Sigmoid colon (tissue), 3 donors: ENCODE results near the gene LY86.

Source experiments
- POLR2A ChIP-seq, 2 donors: fragments of 450-650 bp; IDR thresholded peaks; one replicate each; pipeline ENCODE4 v1.6.1; 2016; ENCODE audit warnings: antibody characterized with exemption in 2 of 2, mild to moderate bottlenecking in 2 of 2, moderate library complexity in 2 of 2
- TF ChIP-seq, protein P1 (sequence below), 4 experiments: fragments of 450-650 bp in 3 of 4; fragments of 200-600 bp in 1 of 4; IDR thresholded peaks; one replicate each; pipeline ENCODE4 v1.5.1; 2016 to 2019; ENCODE audit warnings: antibody characterized with exemption in 4 of 4, mild to moderate bottlenecking in 3 of 4, moderate library complexity in 2 of 4

DNA sequence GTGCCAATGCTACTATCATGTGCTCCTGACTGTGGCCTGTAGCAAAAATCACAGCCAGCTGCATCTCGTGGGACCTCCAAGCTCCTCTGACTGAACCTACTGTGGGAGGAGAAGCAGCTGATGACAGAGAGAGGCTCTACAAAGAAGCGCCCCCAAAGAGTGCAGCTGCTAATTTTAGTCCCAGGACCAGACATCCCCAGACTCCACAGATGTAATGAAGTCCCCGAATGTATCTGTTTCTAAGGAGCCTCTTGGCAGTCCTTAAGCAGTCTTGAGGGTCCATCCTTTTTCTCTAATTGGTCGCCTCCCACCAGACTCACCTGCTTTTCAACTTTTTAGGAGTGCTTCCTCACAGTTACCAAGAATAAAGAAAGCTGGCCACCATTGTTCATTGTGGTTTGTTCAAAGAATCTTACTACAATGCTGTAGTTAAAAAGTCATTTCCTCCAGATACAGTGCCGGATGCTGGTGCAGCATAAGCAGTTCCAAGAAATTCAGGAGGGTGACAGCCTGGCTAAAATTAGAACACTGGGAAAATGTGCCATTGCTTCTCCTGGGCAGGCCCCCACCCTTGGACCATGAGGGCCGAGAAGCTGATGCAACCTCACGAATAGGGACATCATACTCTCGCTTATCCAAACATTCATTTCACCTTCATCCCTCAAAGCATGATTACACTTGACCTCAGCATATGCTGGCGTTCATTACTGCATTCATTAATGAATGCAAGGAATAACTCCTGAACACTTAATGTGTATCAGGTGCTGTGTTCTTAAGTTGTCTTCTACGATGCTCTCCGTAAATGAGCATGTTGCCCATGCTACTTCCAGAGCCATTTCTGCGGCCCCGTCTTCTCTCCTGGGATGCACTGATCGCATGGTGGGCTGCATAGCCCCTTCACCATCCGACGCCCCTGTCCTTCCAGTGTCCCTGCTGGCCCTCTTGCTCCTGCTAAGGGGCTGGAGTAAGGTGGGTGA is 66.4 kb downstream of the LY86 start:
- no peak for TF ChIP-seq POLR2A (IDR thresholded peaks at IDR 0.05)
- TF ChIP-seq, protein P1, sequence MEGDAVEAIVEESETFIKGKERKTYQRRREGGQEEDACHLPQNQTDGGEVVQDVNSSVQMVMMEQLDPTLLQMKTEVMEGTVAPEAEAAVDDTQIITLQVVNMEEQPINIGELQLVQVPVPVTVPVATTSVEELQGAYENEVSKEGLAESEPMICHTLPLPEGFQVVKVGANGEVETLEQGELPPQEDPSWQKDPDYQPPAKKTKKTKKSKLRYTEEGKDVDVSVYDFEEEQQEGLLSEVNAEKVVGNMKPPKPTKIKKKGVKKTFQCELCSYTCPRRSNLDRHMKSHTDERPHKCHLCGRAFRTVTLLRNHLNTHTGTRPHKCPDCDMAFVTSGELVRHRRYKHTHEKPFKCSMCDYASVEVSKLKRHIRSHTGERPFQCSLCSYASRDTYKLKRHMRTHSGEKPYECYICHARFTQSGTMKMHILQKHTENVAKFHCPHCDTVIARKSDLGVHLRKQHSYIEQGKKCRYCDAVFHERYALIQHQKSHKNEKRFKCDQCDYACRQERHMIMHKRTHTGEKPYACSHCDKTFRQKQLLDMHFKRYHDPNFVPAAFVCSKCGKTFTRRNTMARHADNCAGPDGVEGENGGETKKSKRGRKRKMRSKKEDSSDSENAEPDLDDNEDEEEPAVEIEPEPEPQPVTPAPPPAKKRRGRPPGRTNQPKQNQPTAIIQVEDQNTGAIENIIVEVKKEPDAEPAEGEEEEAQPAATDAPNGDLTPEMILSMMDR (IDR thresholded peaks at IDR 0.05), result no peak
